ENCODE results near the gene GNAT1.
"Not testable (repeated sequence)": the region's sequence is repeated elsewhere in the genome, so short reads cannot be mapped to it uniquely, and the experiment has no call there.

The GNAT1 gene

GRCh38 chr3:50210176-50210509 lies 18.7 kb downstream of the GNAT1 start:
- peaks cover 27% of the 10 kb centered on the region for H3K27me3 Mint-ChIP-seq (ENCODE audit: low read depth, poor library complexity)
- DNase-seq = no peak
- peaks cover 23% of the 10 kb centered on the region for H3K4me1 Mint-ChIP-seq
- no peaks in the 10 kb centered on the region for H3K9me3 Mint-ChIP-seq
- no peak for TF ChIP-seq CTCF (IDR thresholded peaks at IDR 0.05)
- H3K27ac Mint-ChIP-seq = no peak overlapping the region
- no peaks in the 10 kb centered on the region for H3K36me3 Mint-ChIP-seq (ENCODE audit: low read depth)
- no peak overlapping the region for H3K4me3 Mint-ChIP-seq

GRCh38 chr3:50210510-50211367 lies 19.3 kb downstream of the GNAT1 start:
- no peak overlapping the region for H3K27ac Mint-ChIP-seq
- H3K36me3 Mint-ChIP-seq (ENCODE audit: low read depth) = no peaks in the 10 kb centered on the region
- H3K9me3 Mint-ChIP-seq = no peaks in the 10 kb centered on the region
- no peak for TF ChIP-seq CTCF (IDR thresholded peaks at IDR 0.05)
- H3K27me3 Mint-ChIP-seq (ENCODE audit: low read depth, poor library complexity) = peaks cover 22% of the 10 kb centered on the region
- H3K4me3 Mint-ChIP-seq = no peak overlapping the region
- H3K4me1 Mint-ChIP-seq = peaks cover 26% of the 10 kb centered on the region
- no peak for DNase-seq

- not testable (repeated sequence) for H3K9me3 Mint-ChIP-seq; DNase-seq; H3K36me3 Mint-ChIP-seq (ENCODE audit: low read depth); H3K27ac Mint-ChIP-seq; H3K4me3 Mint-ChIP-seq
- Mint-ChIP-seq H3K4me1 (peaks cover 26% of the 10 kb centered on the region), H3K27me3 (ENCODE audit: low read depth, poor library complexity) (peaks cover 18% of the 10 kb centered on the region)
These were observed 19.9 kb downstream of the GNAT1 start for GRCh38 chr3:50211368-50211717.

GRCh38 chr3:50211930-50212329 lies 20.5 kb downstream of the GNAT1 start:
- Mint-ChIP-seq H3K36me3 (ENCODE audit: low read depth) (no peaks in the 10 kb centered on the region), H3K4me3 (no peak overlapping the region), H3K4me1 (peaks cover 26% of the 10 kb centered on the region), H3K9me3 (no peaks in the 10 kb centered on the region), H3K27me3 (ENCODE audit: low read depth, poor library complexity) (peaks cover 17% of the 10 kb centered on the region), H3K27ac (no peak overlapping the region)
- no peak for TF ChIP-seq CTCF (IDR thresholded peaks at IDR 0.05)
- no peak for DNase-seq

- Mint-ChIP-seq H3K9me3 (no peaks in the 10 kb centered on the region), H3K27ac (no peak overlapping the region), H3K27me3 (ENCODE audit: low read depth, poor library complexity) (peaks cover 12% of the 10 kb centered on the region), H3K4me3 (no peak overlapping the region), H3K36me3 (ENCODE audit: low read depth) (no peaks in the 10 kb centered on the region), H3K4me1 (peaks cover 26% of the 10 kb centered on the region)
- DNase-seq = no peak
- TF ChIP-seq CTCF (IDR thresholded peaks at IDR 0.05) = peak; percentile 22
These were observed 21.1 kb downstream of the GNAT1 start for GRCh38 chr3:50212502-50212901.

GRCh38 chr3:50212971-50213370 lies 21.6 kb downstream of the GNAT1 start:
- Mint-ChIP-seq H3K36me3 (ENCODE audit: low read depth) (no peaks in the 10 kb centered on the region), H3K27me3 (ENCODE audit: low read depth, poor library complexity) (peaks cover 10% of the 10 kb centered on the region), H3K4me1 (peaks cover 26% of the 10 kb centered on the region), H3K27ac (no peak overlapping the region), H3K9me3 (no peaks in the 10 kb centered on the region), H3K4me3 (no peak overlapping the region)
- no peak for TF ChIP-seq CTCF (IDR thresholded peaks at IDR 0.05)
- DNase-seq = no peak
